OCI-LY3 (cell line): Measurements from ENCODE around the gene OR11H6.
"Not testable (repeated sequence)": the region's sequence is repeated elsewhere in the genome, so short reads cannot be mapped to it uniquely, and the experiment has no call there.

ENCODE experiments used
- H2AFZ ChIP-seq: fragments of 200-600, 300-600 bp; shearing (Covaris generic); 2 replicates; pipeline ENCODE4 v1.6.0; 2014; ENCODE audit warnings: antibody characterized with exemption, low read depth, low read length
- H3K27ac ChIP-seq: fragments of 200-600, 300-600 bp; sonication (generic); 2 replicates; pipeline ENCODE4 v1.5.1; 2014; ENCODE audit warnings: mild to moderate bottlenecking, low read length, moderate library complexity, mixed read lengths
- H3K27me3 ChIP-seq: fragments of 200-600, 300-600 bp; sonication (generic); 2 replicates; pipeline ENCODE4 v1.6.1; 2014; ENCODE audit warnings: low read depth, low read length, mixed read lengths
- H3K36me3 ChIP-seq: fragments of 200-600, 300-600 bp; sonication (generic); replicated peaks from 2 replicates; pipeline ENCODE3; 2014; ENCODE audit warnings: low read depth, low read length, mixed read lengths
- H3K4me1 ChIP-seq: fragments of 300-600, 200-600 bp; sonication (generic); 2 replicates; pipeline ENCODE4 v1.6.1; 2014; ENCODE audit warnings: low read length, mixed read lengths
- H3K4me2 ChIP-seq: fragments of 200-600, 300-600 bp; sonication (generic); 2 replicates; pipeline ENCODE4 v1.6.1; 2014; ENCODE audit warnings: low read length, mixed read lengths
- H3K4me3 ChIP-seq: fragments of 300-600, 200-600 bp; sonication (generic); 2 replicates; pipeline ENCODE4 v1.5.1; 2014; ENCODE audit warnings: antibody characterized with exemption, mild to moderate bottlenecking, low read length, moderate library complexity
- H3K79me2 ChIP-seq: fragments of 300-600, 200-600 bp; shearing (Covaris generic); 2 replicates; pipeline ENCODE4 v1.6.1; 2014; ENCODE audit warnings: mild to moderate bottlenecking, low read length, mixed read lengths
- H3K9ac ChIP-seq: fragments of 300-600, 200-600 bp; shearing (Covaris generic); 2 replicates; pipeline ENCODE4 v1.6.0; 2014; ENCODE audit warnings: mild to moderate bottlenecking, low read length, moderate library complexity
- H3K9me3 ChIP-seq: fragments of 200-600, 300-600 bp; shearing (Covaris generic); 2 replicates; pipeline ENCODE4 v1.6.1; 2014; ENCODE audit warnings: low read length, mixed read lengths; ENCODE audit not compliant: insufficient read depth
- H4K20me1 ChIP-seq: fragments of 200-600, 300-600 bp; sonication (generic); 2 replicates; pipeline ENCODE4 v1.6.1; 2016; ENCODE audit warnings: low read length, mixed read lengths; ENCODE audit not compliant: insufficient read depth
- EZH2phosphoT487 ChIP-seq: fragments of 200-600 bp; shearing (Covaris generic); IDR thresholded peaks from 2 replicates; pipeline ENCODE4 v1.6.1; 2018; ENCODE audit warnings: antibody characterized with exemption, mixed run types, low read depth
- TF ChIP-seq, protein P1 (sequence below): fragments of 200-600, 300-600 bp; sonication (generic); IDR thresholded peaks from 2 replicates; pipeline ENCODE4 v1.5.1; 2014; ENCODE audit warnings: antibody characterized with exemption, low read length, low read depth

OR11H6 gene, protein sequence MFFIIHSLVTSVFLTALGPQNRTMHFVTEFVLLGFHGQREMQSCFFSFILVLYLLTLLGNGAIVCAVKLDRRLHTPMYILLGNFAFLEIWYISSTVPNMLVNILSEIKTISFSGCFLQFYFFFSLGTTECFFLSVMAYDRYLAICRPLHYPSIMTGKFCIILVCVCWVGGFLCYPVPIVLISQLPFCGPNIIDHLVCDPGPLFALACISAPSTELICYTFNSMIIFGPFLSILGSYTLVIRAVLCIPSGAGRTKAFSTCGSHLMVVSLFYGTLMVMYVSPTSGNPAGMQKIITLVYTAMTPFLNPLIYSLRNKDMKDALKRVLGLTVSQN

DNA sequence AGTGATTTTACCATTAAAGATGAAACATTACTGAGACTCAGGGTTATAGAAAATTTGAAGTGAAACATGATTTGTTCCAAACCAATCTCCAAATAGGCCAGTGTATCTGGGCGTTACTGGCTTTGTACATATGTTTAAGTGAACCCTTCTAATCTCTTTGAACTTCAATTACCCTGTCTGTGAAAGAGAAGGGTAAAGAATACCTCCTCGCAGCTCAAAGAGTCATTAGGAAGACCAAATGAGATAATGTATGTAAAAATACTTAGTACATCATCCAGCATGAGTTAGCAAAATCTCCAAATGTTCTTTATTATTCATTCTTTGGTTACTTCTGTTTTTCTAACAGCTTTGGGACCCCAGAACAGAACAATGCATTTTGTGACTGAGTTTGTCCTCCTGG lies at the start of gene OR11H6:
OR11H6 (plus strand) TSS at position 301 of the 400 bp plus-strand sequence; CDS start at position 301, 0 bp downstream.
- H3K79me2 ChIP-seq: no peaks in the 10 kb centered on the region
- H3K4me3 ChIP-seq: no peak within 1 kb of the TSS
- no peaks in the 10 kb centered on the region for H3K4me1 ChIP-seq
- no peaks in the 10 kb centered on the region for H3K36me3 ChIP-seq
- H3K4me2 ChIP-seq: no peak within 1 kb of the TSS
- H3K9me3 ChIP-seq: no peaks in the 10 kb centered on the region
- no peak within 1 kb of the TSS for H2AFZ ChIP-seq
- H3K27me3 ChIP-seq: no peaks in the 10 kb centered on the region
- H3K9ac ChIP-seq: no peak within 1 kb of the TSS
- TF ChIP-seq, protein P1, sequence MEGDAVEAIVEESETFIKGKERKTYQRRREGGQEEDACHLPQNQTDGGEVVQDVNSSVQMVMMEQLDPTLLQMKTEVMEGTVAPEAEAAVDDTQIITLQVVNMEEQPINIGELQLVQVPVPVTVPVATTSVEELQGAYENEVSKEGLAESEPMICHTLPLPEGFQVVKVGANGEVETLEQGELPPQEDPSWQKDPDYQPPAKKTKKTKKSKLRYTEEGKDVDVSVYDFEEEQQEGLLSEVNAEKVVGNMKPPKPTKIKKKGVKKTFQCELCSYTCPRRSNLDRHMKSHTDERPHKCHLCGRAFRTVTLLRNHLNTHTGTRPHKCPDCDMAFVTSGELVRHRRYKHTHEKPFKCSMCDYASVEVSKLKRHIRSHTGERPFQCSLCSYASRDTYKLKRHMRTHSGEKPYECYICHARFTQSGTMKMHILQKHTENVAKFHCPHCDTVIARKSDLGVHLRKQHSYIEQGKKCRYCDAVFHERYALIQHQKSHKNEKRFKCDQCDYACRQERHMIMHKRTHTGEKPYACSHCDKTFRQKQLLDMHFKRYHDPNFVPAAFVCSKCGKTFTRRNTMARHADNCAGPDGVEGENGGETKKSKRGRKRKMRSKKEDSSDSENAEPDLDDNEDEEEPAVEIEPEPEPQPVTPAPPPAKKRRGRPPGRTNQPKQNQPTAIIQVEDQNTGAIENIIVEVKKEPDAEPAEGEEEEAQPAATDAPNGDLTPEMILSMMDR: no peak
- no peak for TF ChIP-seq EZH2phosphoT487
- no peaks in the 10 kb centered on the region for H4K20me1 ChIP-seq
- H3K27ac ChIP-seq: no peak within 1 kb of the TSS

GRCh38 chr14:20174205-20174604 lies 49.3 kb upstream of the OR11H6 start:
- H3K4me1 ChIP-seq, H3K4me2 ChIP-seq: not testable (repeated sequence)

GRCh38 chr14:20176330-20176729 lies 47.2 kb upstream of the OR11H6 start:
- Histone ChIP-seq H3K27me3 (no peaks in the 10 kb centered on the region), H2AFZ (no peak overlapping the region), H3K4me1 (peaks cover 20% of the 10 kb centered on the region), H3K9ac (no peak overlapping the region), H3K27ac (no peak overlapping the region), H3K4me3 (no peak overlapping the region), H3K36me3 (no peaks in the 10 kb centered on the region), H3K79me2 (no peaks in the 10 kb centered on the region), H3K4me2 (no peak overlapping the region), H4K20me1 (no peaks in the 10 kb centered on the region), H3K9me3 (no peaks in the 10 kb centered on the region)
- TF ChIP-seq, protein P1: no peak
- no peak for TF ChIP-seq EZH2phosphoT487

More at GRCh38 chr14:20174205-20174604, 49.3 kb upstream of the OR11H6 start:
- H3K27ac ChIP-seq, H2AFZ ChIP-seq, H3K36me3 ChIP-seq, H3K4me3 ChIP-seq, H3K79me2 ChIP-seq, H4K20me1 ChIP-seq, H3K9me3 ChIP-seq, H3K9ac ChIP-seq, H3K27me3 ChIP-seq: not testable (repeated sequence)

GRCh38 chr14:20177433-20177974 lies 46.0 kb upstream of the OR11H6 start:
- H3K4me3 ChIP-seq: no peak overlapping the region
- H3K9me3 ChIP-seq: no peaks in the 10 kb centered on the region
- H4K20me1 ChIP-seq: no peaks in the 10 kb centered on the region
- H3K4me2 ChIP-seq: no peak overlapping the region
- no peak overlapping the region for H2AFZ ChIP-seq
- no peaks in the 10 kb centered on the region for H3K79me2 ChIP-seq
- no peak overlapping the region for H3K9ac ChIP-seq
- H3K36me3 ChIP-seq: no peaks in the 10 kb centered on the region
- no peak overlapping the region for H3K27ac ChIP-seq
- peaks cover 20% of the 10 kb centered on the region for H3K4me1 ChIP-seq
- TF ChIP-seq, protein P1: no peak
- no peak for TF ChIP-seq EZH2phosphoT487
- no peaks in the 10 kb centered on the region for H3K27me3 ChIP-seq
